ENCODE measurements around the gene CABP5.

The CABP5 gene

GRCh38 chr19:48053856-48054255, 10.0 kb upstream of the CABP5 start:
- TF ChIP-seq POLR2A (IDR thresholded peaks at IDR 0.05; ENCODE audit: low read depth, low read length), result no peak
- FAIRE-seq, result no peak
- no peak for DNase-seq (ENCODE audit: insufficient read length, low spot score)

DNA sequence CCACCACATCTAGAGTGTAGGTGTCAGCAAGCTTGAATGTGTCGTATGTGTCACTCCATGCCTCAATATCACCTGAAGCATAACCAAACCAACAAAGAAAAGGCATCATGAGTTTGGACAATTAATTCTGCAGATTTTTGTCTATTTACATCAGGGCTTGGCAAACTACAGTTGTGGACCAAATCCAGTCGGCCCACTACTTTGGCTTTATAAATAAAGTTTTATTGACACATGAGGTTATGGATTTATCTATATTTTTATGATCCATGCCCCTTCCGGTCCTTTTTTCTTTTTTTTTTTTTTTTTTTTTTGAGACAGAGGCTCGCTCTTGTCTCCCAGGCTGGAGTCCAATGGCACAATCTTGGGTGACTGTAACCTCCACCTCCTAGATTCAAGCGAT, 9.2 kb upstream of the CABP5 start:
- DNase-seq (ENCODE audit: insufficient read length, low spot score) (no peak), FAIRE-seq (no peak)
- no peak for TF ChIP-seq POLR2A (IDR thresholded peaks at IDR 0.05; ENCODE audit: low read depth, low read length)

DNA sequence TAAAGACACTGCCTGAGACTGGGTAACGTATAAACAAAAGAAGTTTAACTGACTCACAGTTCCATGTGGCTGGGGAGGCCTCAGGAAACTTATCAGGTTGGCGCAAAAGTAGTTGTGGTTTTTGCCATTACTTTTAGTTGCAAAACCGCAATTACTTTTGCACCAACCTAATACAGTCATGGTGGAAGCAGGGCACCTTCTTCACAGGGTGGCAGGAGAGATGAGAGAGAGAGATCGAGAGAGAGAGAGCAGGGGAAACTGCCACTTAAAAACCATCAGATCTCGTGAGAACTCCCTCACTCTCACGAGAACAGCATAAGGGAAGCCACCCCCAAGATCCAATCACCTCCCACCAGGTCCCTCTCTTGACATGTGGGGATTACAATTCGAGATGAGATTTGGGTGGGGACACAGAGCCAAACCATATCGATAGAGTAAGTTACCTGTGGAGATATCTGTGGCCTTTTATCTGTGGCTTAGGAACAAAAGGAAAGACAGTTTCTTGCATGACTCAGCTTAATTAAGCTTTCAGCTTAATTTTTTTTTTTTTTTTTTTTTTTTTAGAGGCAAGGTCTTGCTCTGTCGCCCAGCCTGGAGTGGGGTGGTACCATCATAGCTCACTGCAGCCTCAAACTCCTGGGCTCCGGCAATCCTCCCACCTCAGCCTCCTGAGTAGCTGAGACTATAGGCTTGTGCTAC, 7.6 kb upstream of the CABP5 start:
- no peak for TF ChIP-seq POLR2A (IDR thresholded peaks at IDR 0.05; ENCODE audit: low read depth, low read length)
- no peak for DNase-seq (ENCODE audit: insufficient read length, low spot score)
- FAIRE-seq, result no peak

DNA sequence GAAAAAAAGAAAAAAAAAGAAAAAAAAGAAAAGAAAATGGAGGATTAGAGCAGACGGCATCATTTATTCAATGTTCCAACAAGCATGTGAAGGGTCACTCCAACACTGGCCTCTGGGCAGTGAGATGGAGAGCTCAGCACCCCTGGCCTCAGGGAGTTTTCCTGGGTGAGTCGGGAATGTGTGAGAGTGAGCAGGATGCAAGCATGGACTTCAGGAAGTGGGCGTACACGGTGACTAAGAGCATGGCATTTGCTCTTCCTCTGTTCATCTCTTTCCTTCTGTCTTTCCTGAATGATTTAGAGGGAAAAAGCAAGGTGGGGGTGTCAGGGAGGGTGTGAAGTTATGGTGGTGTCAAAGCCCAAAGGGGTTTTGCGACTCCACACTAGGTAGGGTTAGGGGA, 682 bp upstream of the CABP5 start:
- FAIRE-seq (no peak), DNase-seq (ENCODE audit: insufficient read length, low spot score) (no peak)
- TF ChIP-seq POLR2A (IDR thresholded peaks at IDR 0.05; ENCODE audit: low read depth, low read length), result no peak

GRCh38 chr19:48041877-48042580, 1.9 kb downstream of the CABP5 start:
- DNase-seq (ENCODE audit: insufficient read length, low spot score), result no peak
- no peak for TF ChIP-seq POLR2A (IDR thresholded peaks at IDR 0.05; ENCODE audit: low read depth, low read length)
- FAIRE-seq, result no peak

DNA sequence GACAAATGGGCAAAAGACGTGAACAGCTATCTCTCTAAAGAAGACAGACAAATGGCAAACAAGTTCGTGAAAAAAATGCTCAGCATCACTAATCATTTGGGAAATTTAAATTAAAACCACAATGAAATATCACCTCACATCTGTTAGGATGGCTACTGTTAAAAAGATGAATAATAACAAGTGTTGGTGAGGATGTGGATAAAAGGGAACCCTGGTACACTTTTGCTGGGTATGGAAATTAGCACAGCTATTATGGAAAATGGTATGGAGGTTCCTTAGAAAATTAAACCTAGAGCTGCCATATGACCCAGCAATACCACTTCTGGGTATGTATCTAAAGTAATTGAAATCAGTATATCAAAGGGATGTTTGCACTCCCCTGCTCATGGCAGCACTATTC, 7.1 kb downstream of the CABP5 start:
- DNase-seq (ENCODE audit: insufficient read length, low spot score) (no peak), FAIRE-seq (no peak)
- TF ChIP-seq POLR2A (IDR thresholded peaks at IDR 0.05; ENCODE audit: low read depth, low read length), result no peak

DNA sequence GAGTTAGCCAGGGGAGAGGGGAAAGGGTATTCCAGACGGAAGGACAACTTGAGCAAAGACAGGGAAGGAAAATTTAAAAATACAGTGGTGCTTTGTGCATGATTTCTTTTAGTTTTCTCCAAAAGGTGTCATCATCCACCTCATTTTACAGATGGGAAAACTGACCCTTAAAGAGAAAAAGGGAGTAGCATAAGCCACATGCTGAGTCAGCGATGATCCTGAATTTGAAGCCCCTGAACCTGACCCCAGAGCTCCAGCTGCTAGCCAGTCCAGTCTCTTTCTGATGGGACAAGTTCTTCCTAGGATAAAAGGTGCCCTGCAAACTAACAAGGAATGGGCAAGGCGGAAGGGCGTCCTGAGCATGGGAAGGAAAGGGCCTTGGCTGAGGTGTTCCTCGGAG, 10.3 kb downstream of the CABP5 start:
- no peak for DNase-seq (ENCODE audit: insufficient read length, low spot score)
- TF ChIP-seq POLR2A (IDR thresholded peaks at IDR 0.05; ENCODE audit: low read depth, low read length), result no peak
- FAIRE-seq, result no peak

GRCh38 chr19:48030073-48030472, 13.8 kb downstream of the CABP5 start:
- FAIRE-seq (no peak), DNase-seq (ENCODE audit: insufficient read length, low spot score) (no peak)
- no peak for TF ChIP-seq POLR2A (IDR thresholded peaks at IDR 0.05; ENCODE audit: low read depth, low read length)

- no peak for TF ChIP-seq POLR2A (IDR thresholded peaks at IDR 0.05; ENCODE audit: low read depth, low read length)
- FAIRE-seq, result no peak
- DNase-seq (ENCODE audit: insufficient read length, low spot score), result no peak
Measured at GRCh38 chr19:48029431-48029830, 14.4 kb downstream of the CABP5 start.

- FAIRE-seq (no peak), DNase-seq (ENCODE audit: insufficient read length, low spot score) (no peak)
- TF ChIP-seq POLR2A (IDR thresholded peaks at IDR 0.05; ENCODE audit: low read depth, low read length), result no peak
Measured at GRCh38 chr19:48025480-48025879, 18.4 kb downstream of the CABP5 start.

DNA sequence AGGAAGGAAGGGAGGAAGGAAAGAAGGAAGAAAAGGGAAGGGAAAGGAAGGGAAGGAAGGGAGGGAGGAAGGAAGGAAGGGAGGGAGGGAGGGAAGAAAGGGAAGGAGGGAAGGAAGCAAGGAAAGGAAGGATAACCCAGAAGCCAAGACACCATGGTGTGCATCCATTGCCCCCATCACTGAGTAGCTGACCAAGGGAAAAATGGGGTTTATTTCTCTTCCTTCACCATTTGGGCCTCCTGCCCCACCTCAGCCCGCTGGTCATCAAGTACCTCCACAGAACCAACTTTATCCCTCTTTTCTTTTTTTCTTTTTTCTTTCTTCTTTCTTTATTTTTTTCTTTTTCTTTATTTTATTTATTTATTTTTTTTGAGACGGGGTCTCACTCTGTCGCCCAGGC, 20.4 kb downstream of the CABP5 start:
- no peak for TF ChIP-seq POLR2A (IDR thresholded peaks at IDR 0.05; ENCODE audit: low read depth, low read length)
- FAIRE-seq, result no peak

GRCh38 chr19:48023011-48023410, 20.9 kb downstream of the CABP5 start:
- FAIRE-seq, result no peak
- no peak for TF ChIP-seq POLR2A (IDR thresholded peaks at IDR 0.05; ENCODE audit: low read depth, low read length)

More for the DNA sequence above, 20.4 kb downstream of the CABP5 start:
- DNase-seq (ENCODE audit: insufficient read length, low spot score), result no peak

GRCh38 chr19:48020686-48021085, 23.2 kb downstream of the CABP5 start:
- FAIRE-seq (no peak), DNase-seq (ENCODE audit: insufficient read length, low spot score) (no peak)
- TF ChIP-seq POLR2A (IDR thresholded peaks at IDR 0.05; ENCODE audit: low read depth, low read length), result no peak

More at GRCh38 chr19:48023011-48023410, 20.9 kb downstream of the CABP5 start:
- no peak for DNase-seq (ENCODE audit: insufficient read length, low spot score)

DNA sequence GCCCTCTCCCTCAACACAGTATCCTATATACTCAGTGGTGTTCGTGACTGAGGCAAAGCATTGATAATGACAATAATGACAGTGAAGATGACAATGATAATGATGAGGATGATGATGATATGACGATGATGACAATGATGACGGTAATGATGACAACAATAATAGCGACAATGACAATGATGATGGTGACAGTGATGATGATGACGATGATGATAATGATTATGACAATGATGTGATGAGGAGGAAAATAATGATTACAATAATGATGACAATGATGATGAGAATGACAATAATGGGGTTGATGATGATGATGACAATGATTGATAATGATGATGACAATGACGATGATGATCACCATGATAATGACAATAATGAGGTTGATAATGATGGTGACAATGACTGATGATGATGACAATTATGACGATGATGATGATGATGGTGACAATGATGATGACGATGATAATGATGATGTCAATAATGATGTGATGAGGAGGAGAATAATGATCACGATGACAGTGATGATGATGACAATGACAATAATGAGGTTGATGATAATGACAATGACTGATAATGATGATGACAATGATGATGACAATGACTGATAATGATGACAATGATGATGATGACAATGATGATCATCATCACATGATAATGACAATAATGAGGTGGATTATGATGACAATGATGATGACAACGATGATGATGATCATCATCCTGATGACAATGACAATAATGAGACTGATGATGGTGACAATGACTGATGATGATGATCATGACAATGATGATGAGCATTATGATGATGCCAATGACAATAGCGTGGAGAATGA, 32.7 kb downstream of the CABP5 start:
- TF ChIP-seq POLR2A (IDR thresholded peaks at IDR 0.05; ENCODE audit: low read depth, low read length), result no peak
- FAIRE-seq, result no peak

More for the DNA sequence above, 32.7 kb downstream of the CABP5 start:
- DNase-seq (ENCODE audit: insufficient read length, low spot score), result no peak
